SK-N-SH (cell line): ENCODE results near the gene OR2AG2. TPM values are rescaled to one million over a fixed set of nuclear protein-coding genes. Genes with fewer than 3 reads are reported as not detected.
A peak's percentile ranks its signal among the peaks of the same experiment; 100 is the strongest.
"Not testable (repeated sequence)": the region's sequence is repeated elsewhere in the genome, so short reads cannot be mapped to it uniquely, and the experiment has no call there.

Experiments
- CTCF ChIA-PET: fragments of 300-600, 350-600 bp; formaldehyde crosslinking; extraction: SDS; loops from one replicate; lab custom pipeline; 2021; lab: Yijun Ruan, JAX
- POLR2A ChIA-PET: fragments of 350-600 bp; sonication (Branson Sonifier 250); formaldehyde crosslinking; extraction: SDS; loops from one replicate; lab custom pipeline; 2020; ENCODE audit warnings: antibody characterized with exemption, inconsistent platforms; lab: Yijun Ruan, JAX
- DNase-seq: peaks from one replicate; pipeline ENCODE4 v3.0.0; 2012
- H2AFZ ChIP-seq: fragments of 200-600 bp; sonication (generic); 2 replicates; pipeline ENCODE4 v1.8.1; 2016; ENCODE audit warnings: antibody characterized with exemption, mild to moderate bottlenecking, low read depth
- H3F3A ChIP-seq: fragments of 200-600 bp; sonication (generic); replicated peaks from 2 replicates; pipeline ENCODE3; 2016; ENCODE audit warnings: antibody characterized with exemption, mild to moderate bottlenecking; ENCODE audit not compliant: insufficient read depth
- H3K27ac ChIP-seq, 2 experiments: fragments of 200-500 bp in 1 of 2; fragments of 200-600 bp in 1 of 2; sonication (Bioruptor generic) in 1 of 2; sonication (generic), shearing (Covaris generic) in 1 of 2; 2 replicates each; pipeline versions ENCODE4 v1.5.1 to v1.6.1; 2014 to 2016; ENCODE audit warnings: low read depth in 2 of 2, inconsistent platforms in 1 of 2, low read length in 1 of 2, mild to moderate bottlenecking in 1 of 2, mixed read lengths in 1 of 2
- H3K27me3 ChIP-seq: fragments of 200-600 bp; sonication (generic), shearing (Covaris generic); 2 replicates; pipeline ENCODE4 v1.6.1; 2016; ENCODE audit warnings: mixed run types; ENCODE audit not compliant: insufficient read depth
- H3K36me3 ChIP-seq, 2 experiments: fragments of 200-500 bp in 1 of 2; fragments of 200-600 bp in 1 of 2; sonication (Bioruptor generic) in 1 of 2; sonication (generic) in 1 of 2; replicated peaks in 1 of 2; 2 replicates each; pipeline versions ENCODE3 to v1.5.1; 2014 to 2016; ENCODE audit warnings: low read length in 1 of 2, mild to moderate bottlenecking in 1 of 2; ENCODE audit not compliant: insufficient read depth in 2 of 2, control insufficient read depth in 1 of 2
- H3K4me1 ChIP-seq, 2 experiments: fragments of 200-500 bp in 1 of 2; fragments of 200-600 bp in 1 of 2; sonication (Bioruptor generic) in 1 of 2; sonication (generic), shearing (Covaris generic) in 1 of 2; 2 replicates each; pipeline versions ENCODE4 v1.5.1 to v1.6.1; 2014 to 2016; ENCODE audit warnings: low read depth in 1 of 2, low read length in 1 of 2, mixed run types in 1 of 2; ENCODE audit not compliant: insufficient read depth in 2 of 2, control insufficient read depth in 1 of 2
- H3K4me2 ChIP-seq: fragments of 200-600 bp; sonication (generic), shearing (Covaris generic); 2 replicates; pipeline ENCODE4 v1.6.1; 2017; ENCODE audit warnings: mixed run types
- H3K4me3 ChIP-seq, 2 experiments: fragments of 200-500 bp in 1 of 2; fragments of 200-600 bp in 1 of 2; sonication (Bioruptor generic) in 1 of 2; sonication (generic), shearing (Covaris generic) in 1 of 2; 2 replicates each; pipeline versions ENCODE4 v1.5.1 to v1.8.1; 2014 to 2016; ENCODE audit warnings: low read depth in 2 of 2, inconsistent platforms in 1 of 2, low read length in 1 of 2, mild to moderate bottlenecking in 1 of 2, mixed read lengths in 1 of 2, moderate library complexity in 1 of 2
- H3K79me2 ChIP-seq: fragments of 200-600 bp; sonication (generic); 2 replicates; pipeline ENCODE4 v1.8.1; 2017; ENCODE audit warnings: mild to moderate bottlenecking; ENCODE audit not compliant: insufficient read depth
- H3K9ac ChIP-seq: fragments of 200-600 bp; sonication (generic); 2 replicates; pipeline ENCODE4 v1.6.1; 2017; ENCODE audit warnings: mixed run types
- H3K9me2 ChIP-seq: fragments of 200-600 bp; sonication (generic); 2 replicates; pipeline ENCODE4 v1.6.1; 2017; ENCODE audit warnings: mixed run types
- H3K9me3 ChIP-seq: fragments of 200-600 bp; sonication (generic); 2 replicates; pipeline ENCODE4 v1.6.1; 2017; ENCODE audit warnings: mixed run types, mild to moderate bottlenecking, moderate library complexity
- H4K20me1 ChIP-seq: fragments of 200-600 bp; sonication (generic); 2 replicates; pipeline ENCODE4 v1.6.1; 2017; ENCODE audit warnings: mild to moderate bottlenecking, mixed run types; ENCODE audit not compliant: insufficient read depth
- CTCF ChIP-seq: fragments of 200-600 bp; sonication (generic); IDR thresholded peaks from 2 replicates; pipeline ENCODE4 v1.6.1; 2017; ENCODE audit warnings: antibody characterized with exemption, mild to moderate bottlenecking, moderate library complexity
- ELF1 ChIP-seq: IDR thresholded peaks from 2 replicates; pipeline ENCODE4 v1.4.0; 2012
- EP300 ChIP-seq, 2 experiments: IDR thresholded peaks; 2 replicates each; pipeline versions ENCODE4 v1.4.0 to v1.6.1; 2012; ENCODE audit warnings: borderline replicate concordance in 1 of 2, low read depth in 1 of 2, low read length in 1 of 2
- FOXM1 ChIP-seq: IDR thresholded peaks from 2 replicates; pipeline ENCODE4 v1.4.0; 2012; ENCODE audit warnings: low read depth, mild to moderate bottlenecking
- MXI1 ChIP-seq: IDR thresholded peaks from 2 replicates; pipeline ENCODE4 v1.6.1; 2012; ENCODE audit warnings: mild to moderate bottlenecking, low read depth, low read length, improper control_type of control experiment
- POLR2AphosphoS5 ChIP-seq: IDR thresholded peaks from 2 replicates; pipeline ENCODE4 v1.6.1; 2012; ENCODE audit warnings: low read depth, low read length
- RAD21 ChIP-seq: IDR thresholded peaks from 2 replicates; pipeline ENCODE4 v1.6.1; 2012; ENCODE audit warnings: mild to moderate bottlenecking, low read length
- RCOR1 ChIP-seq: fragments of 150-350 bp; IDR thresholded peaks from 2 replicates; pipeline ENCODE4 v1.6.1; 2017; ENCODE audit warnings: antibody characterized with exemption, low read length
- SMC3 ChIP-seq: IDR thresholded peaks from 2 replicates; pipeline ENCODE4 v1.6.1; 2012; ENCODE audit warnings: low read depth, low read length, improper control_type of control experiment
- TCF12 ChIP-seq: IDR thresholded peaks from 2 replicates; pipeline ENCODE4 v1.4.0; 2012
- TEAD4 ChIP-seq: IDR thresholded peaks from 2 replicates; pipeline ENCODE4 v1.4.0; 2012; ENCODE audit warnings: mild to moderate bottlenecking, borderline replicate concordance; ENCODE audit not compliant: insufficient read depth
- YY1 ChIP-seq: IDR thresholded peaks from 2 replicates; pipeline ENCODE4 v1.4.0; 2012; ENCODE audit warnings: low read depth, mild to moderate bottlenecking
- WGBS: methylation state at CpG from one replicate; pipeline ENCODE4 v1.1.6; 2017; ENCODE audit warnings: low lambda C conversion rate; 5-methylcytosine and 5-hydroxymethylcytosine counted together
- polyA plus RNA-seq, 3 experiments: library from polyadenylated mRNA; depleted of rRNA; stranded (reverse); fragments of >200 nt; gene quantifications; 2 replicates each; pipeline ENCODE4 v1.2.3, GENCODE V29; 2012
- TF ChIP-seq, protein P1 (sequence below): IDR thresholded peaks from 2 replicates; pipeline ENCODE4 v1.4.0; 2012; ENCODE audit warnings: low read depth

OR2AG2 gene
- polyA plus RNA-seq, 1 of the 3 experiments (the other 2 are of a cell fraction) = not detected

- no peaks in the 10 kb centered on the region for H3K36me3 ChIP-seq
- H4K20me1 ChIP-seq = no peaks in the 10 kb centered on the region
- H3K27me3 ChIP-seq = no peaks in the 10 kb centered on the region
- no peaks in the 10 kb centered on the region for H3K9me3 ChIP-seq
- TF ChIP-seq POLR2AphosphoS5 (no peak), ELF1 (no peak), RCOR1 (no peak), FOXM1 (no peak), MXI1 (no peak), EP300 (IDR thresholded peaks at IDR 0.05; ENCODE audit: borderline replicate concordance in 1 of 2, low read depth in 1 of 2, low read length in 1 of 2) (no peak)
- TF ChIP-seq, all 33 proteins: peak for 0
- no peaks in the 10 kb centered on the region for H3K79me2 ChIP-seq
- H3K4me2 ChIP-seq = no peak overlapping the region
- H3K9me2 ChIP-seq = no peaks in the 10 kb centered on the region
- ChIA-PET POLR2A (no interaction called here), CTCF (interaction anchor here (1.8 to 1.9 kb wide), 2 partner anchors 10 to 20 kb away, joined by 10 to 11 read pairs; no protein-coding TSS in a partner anchor)
- no peak for DNase-seq
- H3K27ac ChIP-seq = no peak overlapping the region
- H3K4me1 ChIP-seq = no peaks in the 10 kb centered on the region
- H3K4me3 ChIP-seq = no peak overlapping the region
- no peaks in the 10 kb centered on the region for H3F3A ChIP-seq
- 2% methylated on average over 2 of the region's 2 CpGs for whole genome bisulfite sequencing
- H3K9ac ChIP-seq = no peak overlapping the region
- no peak overlapping the region for H2AFZ ChIP-seq
Measured at GRCh38 chr11:6813656-6814055, 41.9 kb upstream of the OR2AG2 start.

DNA sequence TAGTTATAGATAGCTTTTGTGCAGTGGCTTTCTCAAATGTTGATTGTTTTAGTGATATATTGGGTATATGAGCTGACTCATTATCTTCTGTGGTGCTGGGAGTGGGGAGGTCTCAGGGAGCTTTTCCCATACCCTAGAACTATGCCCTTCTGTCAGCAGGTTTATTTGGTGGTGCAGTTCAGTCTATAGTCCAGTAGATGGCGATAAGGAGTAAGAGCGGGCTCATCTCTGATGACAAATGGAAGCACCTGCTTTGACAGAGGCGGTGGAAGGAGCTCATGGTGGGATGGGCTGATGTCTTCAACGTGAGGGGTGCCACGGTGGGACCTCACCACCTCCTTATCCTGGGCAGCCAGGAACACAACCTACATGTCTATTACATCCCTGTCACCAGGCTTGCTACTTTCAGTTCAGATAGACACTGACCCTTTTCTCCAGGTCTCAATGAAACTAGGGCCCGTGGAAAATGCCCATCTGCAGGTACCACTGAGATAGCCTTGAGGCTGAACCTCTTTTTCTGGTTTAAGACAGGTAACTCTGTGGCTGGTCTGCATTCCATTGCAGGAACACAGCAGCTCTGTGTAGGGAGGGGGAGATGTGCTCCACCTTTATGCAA, 40.7 kb upstream of the OR2AG2 start:
- H3K4me1 ChIP-seq = no peaks in the 10 kb centered on the region
- no peaks in the 10 kb centered on the region for H3F3A ChIP-seq
- CTCF ChIA-PET = interaction anchor here (0.6 to 2.0 kb wide), 34 partner anchors 9 to 1547 kb away, joined by 3 to 15 read pairs (median 4); no protein-coding TSS in a partner anchor
- TF ChIP-seq YY1 = no peak
- peak; percentile 51 for TF ChIP-seq RAD21
- TF ChIP-seq TCF12 = no peak
- TF ChIP-seq, protein P1, sequence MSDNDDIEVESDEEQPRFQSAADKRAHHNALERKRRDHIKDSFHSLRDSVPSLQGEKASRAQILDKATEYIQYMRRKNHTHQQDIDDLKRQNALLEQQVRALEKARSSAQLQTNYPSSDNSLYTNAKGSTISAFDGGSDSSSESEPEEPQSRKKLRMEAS = no peak
- TF ChIP-seq SMC3 = peak; percentile 41; the same call in 1 of the 2 replicates
- TF ChIP-seq TEAD4 = no peak
- TF ChIP-seq CTCF = peak; percentile 88
- no peaks in the 10 kb centered on the region for H3K27me3 ChIP-seq
- no peak overlapping the region for H3K9ac ChIP-seq
- H3K36me3 ChIP-seq = no peaks in the 10 kb centered on the region
- POLR2A ChIA-PET = interaction anchor here (0.6 kb wide), 1 partner anchor 11 kb away, joined by 3 read pairs; no protein-coding TSS in a partner anchor
- H3K4me2 ChIP-seq = no peak overlapping the region
- 8% methylated on average over 5 of the region's 6 CpGs for WGBS
- H3K9me2 ChIP-seq = no peaks in the 10 kb centered on the region
- H3K27ac ChIP-seq = no peak overlapping the region
- no peaks in the 10 kb centered on the region for H3K9me3 ChIP-seq
- no peak overlapping the region; a peak in 1 of 4 replicates for H3K4me3 ChIP-seq
- no peak overlapping the region for H2AFZ ChIP-seq
- no peaks in the 10 kb centered on the region for H3K79me2 ChIP-seq
- no peaks in the 10 kb centered on the region for H4K20me1 ChIP-seq
- peak; percentile 57 for DNase-seq

GRCh38 chr11:6801075-6801474, 29.3 kb upstream of the OR2AG2 start:
- POLR2A ChIA-PET, H3K36me3 ChIP-seq, H2AFZ ChIP-seq, DNase-seq, H3K9me2 ChIP-seq, H3K4me1 ChIP-seq, H3K27ac ChIP-seq, H3K9ac ChIP-seq, H3K9me3 ChIP-seq, H3K79me2 ChIP-seq, H3K4me3 ChIP-seq, H3K27me3 ChIP-seq, H4K20me1 ChIP-seq, H3F3A ChIP-seq, H3K4me2 ChIP-seq: not testable (repeated sequence)
- CTCF ChIA-PET = interaction anchor here (1.9 kb wide), 1 partner anchor 11 kb away, joined by 7 read pairs; no protein-coding TSS in a partner anchor
